Stomach (tissue), 4 donors: ENCODE data around the gene GRK6.

Source experiments
- EP300 ChIP-seq: sonication (generic); formaldehyde crosslinking; IDR thresholded peaks from one replicate; pipeline ENCODE4 v1.6.1; 2017; ENCODE audit warnings: antibody characterized with exemption
- POLR2AphosphoS5 ChIP-seq, 3 donors: sonication (generic); formaldehyde crosslinking; IDR thresholded peaks; one replicate each; pipeline ENCODE4 v1.6.1; 2016; ENCODE audit warnings: antibody characterized with exemption in 3 of 3

GRCh38 chr5:177440211-177440989, 13.9 kb downstream of the GRK6 start:
- TF ChIP-seq POLR2AphosphoS5 (IDR thresholded peaks at IDR 0.05) (no peak), EP300 (no peak)
